ENCODE results near the gene CTIF.

CTIF gene

GRCh38 chr18:48829443-48830149 lies 290.8 kb downstream of the CTIF start:
- Histone ChIP-seq H3K4me3 (no peak overlapping the region), H3K9me3 (no peaks in the 10 kb centered on the region), H3K27ac (peak overlapping the region; percentile 74), H3K4me2 (peak overlapping the region; percentile 94), H3K4me1 (peaks cover 100% of the 10 kb centered on the region), H3K27me3 (no peaks in the 10 kb centered on the region), H3K9ac (peak overlapping the region; percentile 40; the same call in 1 of the 2 replicates), H4K20me1 (no peaks in the 10 kb centered on the region), H3K36me3 (no peaks in the 10 kb centered on the region)
- no peak for TF ChIP-seq Cebpa-rat (IDR thresholded peaks at IDR 0.05)

GRCh38 chr18:48831113-48831759 lies 292.4 kb downstream of the CTIF start:
- Histone ChIP-seq H3K36me3 (no peaks in the 10 kb centered on the region), H4K20me1 (no peaks in the 10 kb centered on the region), H3K4me1 (peaks cover 100% of the 10 kb centered on the region), H3K4me2 (peak overlapping the region; percentile 94), H3K27ac (peak overlapping the region; percentile 54), H3K9ac (peak overlapping the region; percentile 40; the same call in 1 of the 2 replicates), H3K4me3 (no peak overlapping the region), H3K27me3 (no peaks in the 10 kb centered on the region), H3K9me3 (no peaks in the 10 kb centered on the region)
- TF ChIP-seq Cebpa-rat (IDR thresholded peaks at IDR 0.05): no peak

GRCh38 chr18:48831802-48832201 lies 293.0 kb downstream of the CTIF start:
- Histone ChIP-seq H3K27me3 (no peaks in the 10 kb centered on the region), H3K27ac (no peak overlapping the region), H3K36me3 (no peaks in the 10 kb centered on the region), H3K4me3 (no peak overlapping the region), H3K9me3 (no peaks in the 10 kb centered on the region), H3K4me2 (peak overlapping the region; percentile 94), H3K4me1 (peaks cover 100% of the 10 kb centered on the region), H4K20me1 (no peaks in the 10 kb centered on the region), H3K9ac (no peak overlapping the region)
- no peak for TF ChIP-seq Cebpa-rat (IDR thresholded peaks at IDR 0.05)

- Histone ChIP-seq H3K36me3 (no peaks in the 10 kb centered on the region), H3K9ac (peak overlapping the region; percentile 31), H3K9me3 (no peaks in the 10 kb centered on the region), H4K20me1 (no peaks in the 10 kb centered on the region), H3K4me1 (peaks cover 100% of the 10 kb centered on the region), H3K4me3 (peak overlapping the region; percentile 46), H3K27me3 (no peaks in the 10 kb centered on the region), H3K27ac (peak overlapping the region; percentile 60), H3K4me2 (peak overlapping the region; percentile 94)
- no peak for TF ChIP-seq Cebpa-rat (IDR thresholded peaks at IDR 0.05)
Measured at GRCh38 chr18:48832938-48833700, 294.3 kb downstream of the CTIF start.

- no peak for TF ChIP-seq Cebpa-rat (IDR thresholded peaks at IDR 0.05)
- Histone ChIP-seq H3K27me3 (no peaks in the 10 kb centered on the region), H3K4me1 (peaks cover 100% of the 10 kb centered on the region), H3K9me3 (no peaks in the 10 kb centered on the region), H3K9ac (peak overlapping the region; percentile 31; the same call in 1 of the 2 replicates), H3K4me2 (peak overlapping the region; percentile 94), H3K27ac (peak overlapping the region; percentile 60; the same call in 1 of the 2 replicates), H4K20me1 (no peaks in the 10 kb centered on the region), H3K4me3 (peak overlapping the region; percentile 46; the same call in 1 of the 2 replicates), H3K36me3 (no peaks in the 10 kb centered on the region)
Measured at GRCh38 chr18:48833701-48834412, 295.0 kb downstream of the CTIF start.

GRCh38 chr18:48834413-48835031 lies 295.7 kb downstream of the CTIF start:
- no peaks in the 10 kb centered on the region for H3K27me3 ChIP-seq
- no peaks in the 10 kb centered on the region for H3K9me3 ChIP-seq
- H3K9ac ChIP-seq: no peak overlapping the region
- no peak for TF ChIP-seq Cebpa-rat (IDR thresholded peaks at IDR 0.05)
- peaks cover 100% of the 10 kb centered on the region for H3K4me1 ChIP-seq
- H3K4me2 ChIP-seq: peak overlapping the region; percentile 94
- H4K20me1 ChIP-seq: no peaks in the 10 kb centered on the region
- H3K27ac ChIP-seq: peak overlapping the region; percentile 20
- no peaks in the 10 kb centered on the region for H3K36me3 ChIP-seq
- H3K4me3 ChIP-seq: no peak overlapping the region

- Histone ChIP-seq H3K4me2 (peak overlapping the region; percentile 94), H4K20me1 (no peaks in the 10 kb centered on the region), H3K4me3 (no peak overlapping the region), H3K9me3 (no peaks in the 10 kb centered on the region), H3K4me1 (peaks cover 100% of the 10 kb centered on the region), H3K9ac (no peak overlapping the region), H3K27me3 (no peaks in the 10 kb centered on the region), H3K36me3 (no peaks in the 10 kb centered on the region), H3K27ac (peak overlapping the region; percentile 20; the same call in 1 of the 2 replicates)
- no peak for TF ChIP-seq Cebpa-rat (IDR thresholded peaks at IDR 0.05)
Measured at GRCh38 chr18:48835119-48835518, 296.3 kb downstream of the CTIF start.

- Histone ChIP-seq H3K4me1 (peaks cover 100% of the 10 kb centered on the region), H3K9ac (no peak overlapping the region), H3K4me3 (no peak overlapping the region), H3K9me3 (no peaks in the 10 kb centered on the region), H4K20me1 (no peaks in the 10 kb centered on the region), H3K36me3 (no peaks in the 10 kb centered on the region), H3K27ac (no peak overlapping the region), H3K4me2 (peak overlapping the region; percentile 94), H3K27me3 (no peaks in the 10 kb centered on the region)
- TF ChIP-seq Cebpa-rat (IDR thresholded peaks at IDR 0.05): no peak
Measured at GRCh38 chr18:48835745-48836170, 296.9 kb downstream of the CTIF start.
